ENCODE measurements around the gene TRA2A. TPM values are rescaled to one million over a fixed set of nuclear protein-coding genes. Genes with fewer than 3 reads are reported as not detected.

The TRA2A gene
- total and polyA plus RNA-seq, 7 donors = 17.5 to 35.6 (median 29.0) TPM

- H3K9me3 ChIP-seq = no peaks in the 10 kb centered on the region
- peak; percentile 94 for TF ChIP-seq CTCF (IDR thresholded peaks at IDR 0.05)
- H3K36me3 ChIP-seq (ENCODE audit: insufficient read depth in 1 of 2, low read depth in 1 of 2) = no peaks in the 10 kb centered on the region
- peak; percentile 60 to 71 for DNase-seq
- H3K4me1 ChIP-seq = no peaks in the 10 kb centered on the region
- no peaks in the 10 kb centered on the region for H3K27me3 ChIP-seq (ENCODE audit: insufficient read depth in 3 of 3, low read length in 2 of 3)
- WGBS, 3 donors = 43% methylated on average over 13 of the region's 13 CpGs
- no peak overlapping the region for H3K27ac ChIP-seq
- ATAC-seq = peak; percentile 68 to 92 (median 79)
- H3K4me3 ChIP-seq = no peak overlapping the region
- intact Hi-C loops (cut with DNase I) = loop anchor here (5.0 to 10.0 kb wide), 3 partner anchors 165 to 272 kb away; partner anchors contain the start of gene STK31 (in 1 of the 2)
These were observed 15.3 kb upstream of the TRA2A start for GRCh38 chr7:23546897-23547572.

GRCh38 chr7:23545493-23545892 is 13.7 kb upstream of the TRA2A start:
- no peak for TF ChIP-seq CTCF (IDR thresholded peaks at IDR 0.05)
- 63 to 71% (median 68%) methylated on average over 1 of the region's 1 CpG for WGBS, 3 donors
- Histone ChIP-seq H3K4me1 (no peaks in the 10 kb centered on the region), H3K36me3 (ENCODE audit: insufficient read depth in 1 of 2, low read depth in 1 of 2) (no peaks in the 10 kb centered on the region), H3K4me3 (no peak overlapping the region), H3K27ac (no peak overlapping the region), H3K9me3 (no peaks in the 10 kb centered on the region), H3K27me3 (ENCODE audit: insufficient read depth in 3 of 3, low read length in 2 of 3) (no peaks in the 10 kb centered on the region)
- ATAC-seq (no peak), DNase-seq (no peak)
- intact Hi-C loops (cut with DNase I) = loop anchor here (5.0 to 10.0 kb wide), 3 partner anchors 167 to 271 kb away; partner anchors contain the start of gene STK31 (in 1 of the 2)

- peak; percentile 40 for TF ChIP-seq CTCF (IDR thresholded peaks at IDR 0.05)
- no peaks in the 10 kb centered on the region for H3K27me3 ChIP-seq (ENCODE audit: insufficient read depth in 3 of 3, low read length in 2 of 3)
- intact Hi-C loops (cut with DNase I) = loop anchor here (5.0 to 10.0 kb wide), 3 partner anchors 167 to 270 kb away; partner anchors contain the start of gene STK31 (in 1 of the 2)
- no peaks in the 10 kb centered on the region for H3K36me3 ChIP-seq (ENCODE audit: insufficient read depth in 1 of 2, low read depth in 1 of 2)
- WGBS, 3 donors = 27 to 32% (median 29%) methylated on average over 2 of the region's 2 CpGs
- H3K4me1 ChIP-seq = no peaks in the 10 kb centered on the region
- H3K4me3 ChIP-seq = no peak overlapping the region
- no peak overlapping the region for H3K27ac ChIP-seq
- DNase-seq (no peak), ATAC-seq (peak in 3 of 4 donors; percentile 51 to 78 (median 56))
- no peaks in the 10 kb centered on the region for H3K9me3 ChIP-seq
These were observed 13.2 kb upstream of the TRA2A start for GRCh38 chr7:23544913-23545354.

GRCh38 chr7:23542752-23543151 is 11.0 kb upstream of the TRA2A start:
- no peaks in the 10 kb centered on the region for H3K27me3 ChIP-seq (ENCODE audit: insufficient read depth in 3 of 3, low read length in 2 of 3)
- no peaks in the 10 kb centered on the region for H3K9me3 ChIP-seq
- H3K4me3 ChIP-seq = no peak overlapping the region
- 98 to 100% (median 99%) methylated on average over 3 of the region's 3 CpGs for WGBS, 3 donors
- intact Hi-C loops (cut with DNase I) = loop anchor here in 1 of 2 donors (10.0 kb wide), 1 partner anchor 268 kb away; no protein-coding TSS in a partner anchor
- TF ChIP-seq CTCF (IDR thresholded peaks at IDR 0.05) = no peak
- no peaks in the 10 kb centered on the region for H3K4me1 ChIP-seq
- no peak for ATAC-seq
- DNase-seq = no peak
- no peaks in the 10 kb centered on the region for H3K36me3 ChIP-seq (ENCODE audit: insufficient read depth in 1 of 2, low read depth in 1 of 2)
- no peak overlapping the region for H3K27ac ChIP-seq

Data from psoas muscle (tissue), 8 donors.